Cardiac muscle cell (in vitro differentiated cells and primary cell): ENCODE results near the gene CCT4. TPM values are rescaled to one million over a fixed set of nuclear protein-coding genes. Genes with fewer than 3 reads are reported as not detected.
A peak's percentile ranks its signal among the peaks of the same experiment; 100 is the strongest.

Experiments used
- DNase-seq, 2 donors: peaks; one replicate each; pipeline versions ENCODE4 v3.0.0 to v3.0.0-alpha.2; 2010 to 2017; ENCODE audit warnings: low read depth in 1 of 2, low spot score in 1 of 2
- H3K27ac ChIP-seq: fragments of 200-600 bp; sonication (generic); 2 replicates; pipeline ENCODE4 v1.5.1; 2016
- H3K27me3 ChIP-seq: fragments of 200-600 bp; sonication (generic); 2 replicates; pipeline ENCODE4 v1.6.0; 2016; ENCODE audit warnings: control low read depth
- H3K36me3 ChIP-seq: fragments of 200-600 bp; sonication (generic); 2 replicates; pipeline ENCODE4 v1.5.1; 2016; ENCODE audit warnings: control low read depth
- H3K4me1 ChIP-seq: fragments of 200-600 bp; sonication (generic); 2 replicates; pipeline ENCODE4 v1.8.1; 2017; ENCODE audit warnings: low read depth, mild to moderate bottlenecking, mixed run types
- H3K4me3 ChIP-seq: fragments of 200-600 bp; sonication (generic); 2 replicates; pipeline ENCODE4 v1.5.1; 2016; ENCODE audit warnings: mild to moderate bottlenecking
- H3K9me3 ChIP-seq: fragments of 200-600 bp; sonication (generic); 2 replicates; pipeline ENCODE4 v1.5.1; 2017; ENCODE audit warnings: low read depth, mild to moderate bottlenecking, control low read depth
- CTCF ChIP-seq: IDR thresholded peaks from 2 replicates; pipeline ENCODE4 v1.5.1; 2012; ENCODE audit warnings: low read depth, mild to moderate bottlenecking, low read length
- polyA plus RNA-seq: library from polyadenylated mRNA; unstranded; fragments of >200 nt; fragmentation: Nextera tagmentation; extraction: Ambion mirVana; gene quantifications from 2 replicates; pipeline ENCODE4 v1.2.1, GENCODE V29; 2016
- total RNA-seq: library from RNA; depleted of rRNA; stranded (reverse); fragments of >200 nt; gene quantifications from 2 replicates; pipeline ENCODE4 v1.2.3, GENCODE V29; 2016

Gene CCT4, protein sequence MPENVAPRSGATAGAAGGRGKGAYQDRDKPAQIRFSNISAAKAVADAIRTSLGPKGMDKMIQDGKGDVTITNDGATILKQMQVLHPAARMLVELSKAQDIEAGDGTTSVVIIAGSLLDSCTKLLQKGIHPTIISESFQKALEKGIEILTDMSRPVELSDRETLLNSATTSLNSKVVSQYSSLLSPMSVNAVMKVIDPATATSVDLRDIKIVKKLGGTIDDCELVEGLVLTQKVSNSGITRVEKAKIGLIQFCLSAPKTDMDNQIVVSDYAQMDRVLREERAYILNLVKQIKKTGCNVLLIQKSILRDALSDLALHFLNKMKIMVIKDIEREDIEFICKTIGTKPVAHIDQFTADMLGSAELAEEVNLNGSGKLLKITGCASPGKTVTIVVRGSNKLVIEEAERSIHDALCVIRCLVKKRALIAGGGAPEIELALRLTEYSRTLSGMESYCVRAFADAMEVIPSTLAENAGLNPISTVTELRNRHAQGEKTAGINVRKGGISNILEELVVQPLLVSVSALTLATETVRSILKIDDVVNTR
- total RNA-seq (123 and 125 TPM in 2 replicates), polyA plus RNA-seq (184 and 228 TPM in 2 replicates)

GRCh38 chr2:61888267-61889055 is at the start of gene CCT4:
CCT4 (minus strand) TSS chr2:61888656; CDS start chr2:61888507, 149 bp downstream.
- Histone ChIP-seq H3K9me3 (no peaks in the 10 kb centered on the region), H3K4me1 (no peaks in the 10 kb centered on the region)

GRCh38 chr2:61937886-61938285 is 49.4 kb upstream of the CCT4 start:
- DNase-seq: no peak
- H3K27ac ChIP-seq: peak overlapping the region; percentile 86
- peaks cover 9% of the 10 kb centered on the region for H3K4me1 ChIP-seq
- H3K27me3 ChIP-seq: no peaks in the 10 kb centered on the region
- TF ChIP-seq CTCF: no peak
- H3K4me3 ChIP-seq: no peak overlapping the region
- H3K9me3 ChIP-seq: no peaks in the 10 kb centered on the region
- H3K36me3 ChIP-seq: no peaks in the 10 kb centered on the region

More at GRCh38 chr2:61888267-61889055, at the start of gene CCT4:
- peaks cover 8% of the 10 kb centered on the region for H3K36me3 ChIP-seq
- H3K27me3 ChIP-seq: no peaks in the 10 kb centered on the region
- peak; percentile 89 for DNase-seq
- H3K4me3 ChIP-seq: peak within 1 kb of the TSS; percentile 77
- peak within 1 kb of the TSS; percentile 99 for H3K27ac ChIP-seq
- no peak for TF ChIP-seq CTCF

GRCh38 chr2:61937098-61937497 is 48.6 kb upstream of the CCT4 start:
- peaks cover 9% of the 10 kb centered on the region for H3K4me1 ChIP-seq
- H3K9me3 ChIP-seq: no peaks in the 10 kb centered on the region
- H3K27ac ChIP-seq: no peak overlapping the region
- DNase-seq: no peak
- TF ChIP-seq CTCF: no peak
- no peaks in the 10 kb centered on the region for H3K27me3 ChIP-seq
- H3K4me3 ChIP-seq: no peak overlapping the region
- H3K36me3 ChIP-seq: no peaks in the 10 kb centered on the region

- H3K27me3 ChIP-seq: no peaks in the 10 kb centered on the region
- H3K9me3 ChIP-seq: no peaks in the 10 kb centered on the region
- no peaks in the 10 kb centered on the region for H3K36me3 ChIP-seq
- H3K4me1 ChIP-seq: peaks cover 12% of the 10 kb centered on the region
- DNase-seq: peak in 1 of 2 donors; percentile 63
- peak overlapping the region; percentile 97 for H3K27ac ChIP-seq
- no peak for TF ChIP-seq CTCF
- no peak overlapping the region for H3K4me3 ChIP-seq
These were observed 40.5 kb upstream of the CCT4 start for GRCh38 chr2:61928826-61929461.
